ENCODE data around the gene ARAP2.

DNA sequence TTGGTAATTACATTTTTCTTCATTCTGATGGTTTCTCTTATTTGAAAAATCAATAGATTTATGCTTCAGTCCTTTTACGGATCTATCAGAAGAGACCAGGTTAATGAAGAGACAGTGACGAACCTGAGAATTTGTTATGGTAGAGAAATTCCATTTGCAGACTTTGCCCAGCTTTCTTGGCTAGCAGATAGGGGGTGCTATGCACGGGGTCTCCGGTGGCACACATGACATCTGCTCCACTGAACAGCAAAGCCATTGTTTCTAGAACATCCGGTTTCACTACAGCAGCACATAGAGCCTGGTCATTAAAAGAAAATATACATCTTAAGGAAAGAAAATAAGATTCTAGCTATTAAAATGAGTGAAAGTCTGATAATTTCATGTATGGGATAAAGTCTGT is 85.1 kb downstream of the ARAP2 start:
- TF ChIP-seq CTCF (IDR thresholded peaks at IDR 0.05) (no peak), POLR2A (IDR thresholded peaks at IDR 0.05) (no peak)
